GM23338 (cell line): Measurements from ENCODE around the gene YPEL2. TPM values are rescaled to one million over a fixed set of nuclear protein-coding genes. Genes with fewer than 3 reads are reported as not detected.

Experiments used
- ATAC-seq: fragments of 200-7000 bp; cut with Tn5 transposase; 3 replicates; pipeline ENCODE4 v1.9.1; 2020
- DNase-seq: peaks from one replicate; pipeline ENCODE4 v3.0.0-alpha.2; 2015; ENCODE audit warnings: low spot score
- H2AFZ ChIP-seq: fragments of 200-600 bp; sonication (generic); 2 replicates; pipeline ENCODE4 v1.8.0; 2016; ENCODE audit warnings: antibody characterized with exemption, mild to moderate bottlenecking, moderate library complexity
- H3F3A ChIP-seq: fragments of 200-600 bp; sonication (generic); replicated peaks from 2 replicates; pipeline ENCODE4 v1.8.0; 2017; ENCODE audit warnings: antibody characterized with exemption, mixed run types, low read depth
- H3K27ac ChIP-seq: fragments of 200-600 bp; sonication (generic); 2 replicates; pipeline ENCODE4 v1.6.1; 2016; ENCODE audit warnings: low read depth
- H3K27me3 ChIP-seq: fragments of 200-600 bp; sonication (generic); 2 replicates; pipeline ENCODE4 v1.8.0; 2016; ENCODE audit warnings: mild to moderate bottlenecking, mixed run types, moderate library complexity; ENCODE audit not compliant: insufficient read depth
- H3K36me3 ChIP-seq: fragments of 200-600 bp; sonication (generic); 2 replicates; pipeline ENCODE4 v1.8.0; 2016; ENCODE audit warnings: mild to moderate bottlenecking; ENCODE audit not compliant: insufficient read depth
- H3K4me1 ChIP-seq: fragments of 200-600 bp; sonication (generic); 2 replicates; pipeline ENCODE4 v1.8.0; 2016; ENCODE audit warnings: mild to moderate bottlenecking, moderate library complexity; ENCODE audit not compliant: insufficient read depth
- H3K4me2 ChIP-seq: fragments of 200-600 bp; sonication (generic); 2 replicates; pipeline ENCODE4 v1.7.1; 2017; ENCODE audit warnings: mixed run types
- H3K4me3 ChIP-seq: fragments of 200-600 bp; sonication (generic); 2 replicates; pipeline ENCODE4 v1.6.1; 2016; ENCODE audit warnings: mixed run types
- H3K79me2 ChIP-seq: fragments of 200-600 bp; sonication (generic); replicated peaks from 2 replicates; pipeline ENCODE4 v1.8.0; 2017; ENCODE audit warnings: mild to moderate bottlenecking; ENCODE audit not compliant: insufficient read depth
- H3K9me2 ChIP-seq: fragments of 200-600 bp; sonication (generic); 2 replicates; pipeline ENCODE4 v1.8.0; 2017; ENCODE audit not compliant: insufficient read depth
- H4K20me1 ChIP-seq: fragments of 200-600 bp; sonication (generic); replicated peaks from 2 replicates; pipeline ENCODE4 v1.8.0; 2017; ENCODE audit warnings: mild to moderate bottlenecking; ENCODE audit not compliant: insufficient read depth
- H3K27ac Mint-ChIP-seq: 2 replicates; pipeline ENCODE4 v1.8.0; 2020; ENCODE audit warnings: inconsistent platforms, mild to moderate bottlenecking, moderate library complexity, mixed read lengths
- H3K27me3 Mint-ChIP-seq: 3 replicates; pipeline ENCODE4 v1.8.0; 2022; ENCODE audit warnings: low read depth, mild to moderate bottlenecking, moderate library complexity, mixed read lengths, inconsistent platforms; ENCODE audit not compliant: insufficient read depth, poor library complexity
- H3K36me3 Mint-ChIP-seq: 3 replicates; pipeline ENCODE4 v1.8.0; 2021; ENCODE audit warnings: low read depth, mild to moderate bottlenecking, inconsistent platforms, moderate library complexity, mixed read lengths
- H3K4me1 Mint-ChIP-seq: 3 replicates; pipeline ENCODE4 v1.8.0; 2020; ENCODE audit warnings: mild to moderate bottlenecking, inconsistent platforms, mixed read lengths
- H3K4me3 Mint-ChIP-seq: 3 replicates; pipeline ENCODE4 v1.8.0; 2021; ENCODE audit warnings: moderate library complexity, mild to moderate bottlenecking, inconsistent platforms, mixed read lengths
- H3K9me3 Mint-ChIP-seq: 3 replicates; pipeline ENCODE4 v1.8.0; 2020; ENCODE audit warnings: moderate library complexity, mild to moderate bottlenecking, inconsistent platforms, mixed read lengths
- CREB1 ChIP-seq: fragments of 250-450 bp; sonication (Bioruptor Pico); IDR thresholded peaks from 2 replicates; pipeline ENCODE4 v1.5.0; 2020; ENCODE audit warnings: low read depth, mild to moderate bottlenecking, moderate library complexity
- ETS1 ChIP-seq: IDR thresholded peaks from 2 replicates; pipeline ENCODE4 v1.6.1; 2016; ENCODE audit warnings: antibody characterized with exemption
- EZH2 ChIP-seq: fragments of 200-600 bp; sonication (generic); IDR thresholded peaks from one replicate; pipeline ENCODE4 v1.8.0; 2017; ENCODE audit warnings: antibody characterized with exemption, mild to moderate bottlenecking, low read depth; ENCODE audit not compliant: unreplicated experiment
- EZH2phosphoT487 ChIP-seq: fragments of 200-600 bp; sonication (generic); IDR thresholded peaks from one replicate; pipeline ENCODE4 v1.8.1; 2018; ENCODE audit warnings: antibody characterized with exemption; ENCODE audit not compliant: unreplicated experiment
- JUNB ChIP-seq: IDR thresholded peaks from one replicate; pipeline ENCODE4 v1.6.1; 2016; ENCODE audit warnings: antibody characterized with exemption; ENCODE audit not compliant: unreplicated experiment
- NANOG ChIP-seq: IDR thresholded peaks from 2 replicates; pipeline ENCODE4 v1.6.1; 2016; ENCODE audit warnings: antibody characterized with exemption, borderline replicate concordance
- POLR2AphosphoS5 ChIP-seq: IDR thresholded peaks from 2 replicates; pipeline ENCODE4 v1.6.1; 2016; ENCODE audit warnings: antibody characterized with exemption, low read depth
- STAT1 ChIP-seq: IDR thresholded peaks from one replicate; pipeline ENCODE4 v1.6.1; 2016; ENCODE audit warnings: antibody characterized with exemption; ENCODE audit not compliant: unreplicated experiment
- ZNF114 ChIP-seq: fragments of 250-450 bp; sonication (Bioruptor Pico); IDR thresholded peaks from 2 replicates; pipeline ENCODE4 v1.5.0; 2020; ENCODE audit warnings: mild to moderate bottlenecking, moderate library complexity
- ZNF331 ChIP-seq: fragments of 250-450 bp; sonication (Bioruptor Pico); IDR thresholded peaks from 2 replicates; pipeline ENCODE4 v1.5.0; 2020; ENCODE audit warnings: low read depth, mild to moderate bottlenecking, moderate library complexity
- ZNF462 ChIP-seq: fragments of 250-450 bp; sonication (Bioruptor Pico); IDR thresholded peaks from 2 replicates; pipeline ENCODE4 v1.5.0; 2020; ENCODE audit warnings: mild to moderate bottlenecking, moderate library complexity
- polyA plus RNA-seq: library from polyadenylated mRNA; unstranded; fragments of >200 nt; fragmentation: Nextera tagmentation; extraction: Ambion mirVana; gene quantifications from 2 replicates; pipeline ENCODE4 v1.2.1, GENCODE V29; 2016
- total RNA-seq: library from RNA; depleted of rRNA; stranded (reverse); fragments of >200 nt; shearing (Covaris generic); gene quantifications from 2 replicates; pipeline ENCODE4 v1.2.3, GENCODE V29; 2014
- TF ChIP-seq, protein P1 (sequence below): IDR thresholded peaks from one replicate; pipeline ENCODE4 v1.6.1; 2018; ENCODE audit warnings: antibody characterized with exemption; ENCODE audit not compliant: unreplicated experiment

The YPEL2 gene
- total and polyA plus RNA-seq, 2 experiments from 2014 or later, result 4.1 to 5.2 TPM

DNA sequence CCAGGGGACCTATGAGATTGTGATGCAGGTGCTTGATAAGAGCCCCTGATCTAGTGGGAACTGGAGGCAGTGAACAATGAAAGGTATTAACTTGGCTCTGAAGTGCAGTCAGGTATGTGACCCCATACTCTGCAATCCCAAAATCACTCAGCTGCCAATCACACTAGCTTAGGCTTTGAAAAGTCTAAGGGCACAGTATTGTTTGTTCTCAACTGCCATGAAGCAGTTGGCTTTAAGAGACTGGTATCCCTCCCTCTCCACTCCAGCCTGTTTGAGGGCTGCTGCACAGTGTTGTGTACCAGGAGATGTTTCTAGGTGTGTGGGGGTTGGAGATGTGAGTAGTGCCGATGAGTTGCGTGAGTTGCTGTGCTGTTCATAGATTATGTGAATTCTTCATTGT is 2.4 kb downstream of the YPEL2 start:
- H3K36me3 ChIP-seq, result no peaks in the 10 kb centered on the region
- H3F3A ChIP-seq, result peaks cover 8% of the 10 kb centered on the region; the same call in 1 of the 2 replicates
- ATAC-seq (no peak), DNase-seq (no peak)
- peaks cover 26% of the 10 kb centered on the region for H3K4me1 ChIP-seq
- H3K27me3 ChIP-seq, result peaks cover 25% of the 10 kb centered on the region
- H2AFZ ChIP-seq, result no peak overlapping the region
- no peak overlapping the region for H3K4me2 ChIP-seq
- no peaks in the 10 kb centered on the region for H3K79me2 ChIP-seq
- H3K27ac Mint-ChIP-seq, result no peak overlapping the region
- H3K36me3 Mint-ChIP-seq, result no peaks in the 10 kb centered on the region
- no peak overlapping the region for H3K4me3 ChIP-seq
- H3K4me3 Mint-ChIP-seq, result no peak overlapping the region; the same call in 2 of the 3 replicates
- H3K27ac ChIP-seq, result no peak overlapping the region
- no peaks in the 10 kb centered on the region; the same call in 1 of the 2 replicates for H4K20me1 ChIP-seq
- H3K9me2 ChIP-seq, result no peaks in the 10 kb centered on the region
- H3K27me3 Mint-ChIP-seq, result peaks cover 8% of the 10 kb centered on the region
- TF ChIP-seq ZNF331 (CRISPR knock-in tag) (no peak), CREB1 (CRISPR knock-in tag) (no peak), JUNB (no peak), ZNF462 (CRISPR knock-in tag) (no peak), POLR2AphosphoS5 (no peak), NANOG (no peak), EZH2 (no peak), EZH2phosphoT487 (no peak), ZNF114 (CRISPR knock-in tag) (no peak), ETS1 (no peak), STAT1 (no peak)
- TF ChIP-seq, protein P1, sequence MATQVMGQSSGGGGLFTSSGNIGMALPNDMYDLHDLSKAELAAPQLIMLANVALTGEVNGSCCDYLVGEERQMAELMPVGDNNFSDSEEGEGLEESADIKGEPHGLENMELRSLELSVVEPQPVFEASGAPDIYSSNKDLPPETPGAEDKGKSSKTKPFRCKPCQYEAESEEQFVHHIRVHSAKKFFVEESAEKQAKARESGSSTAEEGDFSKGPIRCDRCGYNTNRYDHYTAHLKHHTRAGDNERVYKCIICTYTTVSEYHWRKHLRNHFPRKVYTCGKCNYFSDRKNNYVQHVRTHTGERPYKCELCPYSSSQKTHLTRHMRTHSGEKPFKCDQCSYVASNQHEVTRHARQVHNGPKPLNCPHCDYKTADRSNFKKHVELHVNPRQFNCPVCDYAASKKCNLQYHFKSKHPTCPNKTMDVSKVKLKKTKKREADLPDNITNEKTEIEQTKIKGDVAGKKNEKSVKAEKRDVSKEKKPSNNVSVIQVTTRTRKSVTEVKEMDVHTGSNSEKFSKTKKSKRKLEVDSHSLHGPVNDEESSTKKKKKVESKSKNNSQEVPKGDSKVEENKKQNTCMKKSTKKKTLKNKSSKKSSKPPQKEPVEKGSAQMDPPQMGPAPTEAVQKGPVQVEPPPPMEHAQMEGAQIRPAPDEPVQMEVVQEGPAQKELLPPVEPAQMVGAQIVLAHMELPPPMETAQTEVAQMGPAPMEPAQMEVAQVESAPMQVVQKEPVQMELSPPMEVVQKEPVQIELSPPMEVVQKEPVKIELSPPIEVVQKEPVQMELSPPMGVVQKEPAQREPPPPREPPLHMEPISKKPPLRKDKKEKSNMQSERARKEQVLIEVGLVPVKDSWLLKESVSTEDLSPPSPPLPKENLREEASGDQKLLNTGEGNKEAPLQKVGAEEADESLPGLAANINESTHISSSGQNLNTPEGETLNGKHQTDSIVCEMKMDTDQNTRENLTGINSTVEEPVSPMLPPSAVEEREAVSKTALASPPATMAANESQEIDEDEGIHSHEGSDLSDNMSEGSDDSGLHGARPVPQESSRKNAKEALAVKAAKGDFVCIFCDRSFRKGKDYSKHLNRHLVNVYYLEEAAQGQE, result no peak
- H3K9me3 Mint-ChIP-seq, result no peaks in the 10 kb centered on the region
- H3K4me1 Mint-ChIP-seq, result peaks cover 27% of the 10 kb centered on the region
